Left ventricle myocardium inferior (tissue), 1 donor: ENCODE results near the gene MYO5C. TPM values are rescaled to one million over a fixed set of nuclear protein-coding genes. Genes with fewer than 3 reads are reported as not detected.
"Not testable (repeated sequence)": the region's sequence is repeated elsewhere in the genome, so short reads cannot be mapped to it uniquely, and the experiment has no call there.

Experiments
- DNase-seq: peaks from one replicate; pipeline ENCODE4 v3.0.0-alpha.2; 2020
- H3K27ac ChIP-seq: fragments of 200-600 bp; replicated peaks from 2 replicates; pipeline ENCODE4 v1.8.0; 2021
- H3K27me3 ChIP-seq: fragments of 200-600 bp; 2 replicates; pipeline ENCODE4 v1.8.0; 2021; ENCODE audit warnings: low read depth
- H3K36me3 ChIP-seq: fragments of 200-600 bp; 2 replicates; pipeline ENCODE4 v1.8.0; 2021
- H3K4me1 ChIP-seq: fragments of 200-600 bp; 2 replicates; pipeline ENCODE4 v1.8.0; 2021
- H3K4me3 ChIP-seq: fragments of 200-600 bp; 2 replicates; pipeline ENCODE4 v1.8.0; 2021; ENCODE audit warnings: mild to moderate bottlenecking, moderate library complexity
- H3K9me3 ChIP-seq: fragments of 200-600 bp; replicated peaks from 2 replicates; pipeline ENCODE4 v1.8.0; 2021
- intact Hi-C: fragments of 100-400 bp; cut with micrococcal nuclease; formaldehyde crosslinking; loops from one replicate; pipeline ENCODE4 v1.11.0; 2022
- total RNA-seq: library from RNA; stranded (reverse); fragmentation: NEBNext Ultra II Directional; extraction: Animal tissue kit (Norgen Biotek cat#: 25700); gene quantifications from one replicate; pipeline ENCODE4 v1.2.1, GENCODE V29; 2021
- TF ChIP-seq, protein P1 (sequence below): fragments of 200-600 bp; IDR thresholded peaks from 2 replicates; pipeline ENCODE4 v1.8.0; 2021; ENCODE audit warnings: antibody characterized with exemption, mild to moderate bottlenecking, borderline replicate concordance
- donor health status: DM: no; HTN: yes; CAD: no; lungs with severe emphysema.

MYO5C gene
- total RNA-seq, 1 donor from 2014 or later: 2.9 TPM

DNA sequence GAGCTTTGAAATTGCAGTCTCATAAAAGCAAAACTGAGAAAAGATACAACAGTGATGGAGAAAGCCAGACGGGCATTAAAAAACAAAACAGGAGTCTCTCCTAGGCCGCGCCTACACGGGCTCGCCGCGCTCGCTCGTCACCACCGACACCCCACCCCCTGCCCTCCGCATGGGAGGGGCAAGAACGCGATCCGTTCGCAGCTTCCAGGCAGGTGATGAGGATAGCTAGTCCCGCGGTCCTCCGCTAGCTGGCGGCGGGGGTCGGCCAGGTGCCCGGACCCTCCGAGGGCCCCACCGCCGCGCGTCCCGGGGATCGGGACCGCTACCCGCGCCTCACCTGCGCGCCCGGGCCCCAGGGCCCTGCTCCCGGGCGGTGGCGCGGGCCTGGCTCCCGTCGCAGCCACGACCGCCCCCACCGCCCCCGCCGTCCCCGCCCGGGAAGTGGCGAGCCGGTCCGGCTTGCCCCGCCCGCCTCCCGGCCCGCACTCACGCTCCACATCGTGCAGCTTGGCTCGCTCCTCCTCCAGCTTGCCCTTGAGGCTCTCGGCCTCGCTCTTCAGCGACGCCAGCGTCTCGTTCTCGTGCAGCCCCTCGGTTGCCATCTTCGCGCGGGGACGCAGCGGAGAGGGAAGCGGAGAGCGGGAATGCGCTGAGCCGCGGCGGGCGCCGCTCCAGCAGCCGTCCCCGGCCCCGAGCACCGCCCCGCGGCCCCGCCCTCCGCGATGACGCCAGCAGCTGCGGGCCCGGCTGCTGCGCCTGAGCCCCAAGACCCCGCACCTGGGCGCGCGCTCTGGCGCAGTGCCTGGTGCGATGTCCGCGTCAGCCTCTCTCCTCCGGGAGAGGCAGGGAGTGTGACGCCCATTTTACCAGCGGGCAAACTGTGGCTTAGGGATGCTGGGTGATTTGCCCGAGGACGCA is 116.1 kb downstream of the MYO5C start:
- intact Hi-C loops: no loop called here
- H3K9me3 ChIP-seq: no peaks in the 10 kb centered on the region

DNA sequence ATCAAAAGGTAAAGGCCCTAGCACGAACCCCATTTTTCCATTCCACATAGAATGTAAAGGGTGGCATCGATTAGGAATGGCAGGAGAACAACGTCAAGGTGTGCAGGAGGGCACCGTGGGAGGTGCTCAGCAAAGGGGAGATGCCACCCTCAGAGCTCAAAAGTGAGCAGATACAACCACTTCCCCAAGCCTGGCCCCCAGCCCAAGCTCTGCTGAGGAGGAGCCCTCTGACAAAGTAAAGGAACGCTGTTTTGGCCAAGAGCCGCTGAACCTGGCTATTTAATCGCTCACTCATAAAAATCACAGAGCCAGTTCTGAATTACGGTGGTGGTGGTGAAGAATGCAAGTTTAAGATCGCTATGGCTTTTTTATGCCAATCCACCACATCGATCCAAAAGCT is 116.8 kb downstream of the MYO5C start:
- DNase-seq: no peak
- Histone ChIP-seq H3K27me3 (no peaks in the 10 kb centered on the region), H3K4me3 (peak overlapping the region; percentile 79), H3K9me3 (no peaks in the 10 kb centered on the region), H3K36me3 (no peaks in the 10 kb centered on the region), H3K27ac (peak overlapping the region; percentile 84), H3K4me1 (peaks cover 21% of the 10 kb centered on the region)
- intact Hi-C loops: no loop called here
- TF ChIP-seq, protein P1, sequence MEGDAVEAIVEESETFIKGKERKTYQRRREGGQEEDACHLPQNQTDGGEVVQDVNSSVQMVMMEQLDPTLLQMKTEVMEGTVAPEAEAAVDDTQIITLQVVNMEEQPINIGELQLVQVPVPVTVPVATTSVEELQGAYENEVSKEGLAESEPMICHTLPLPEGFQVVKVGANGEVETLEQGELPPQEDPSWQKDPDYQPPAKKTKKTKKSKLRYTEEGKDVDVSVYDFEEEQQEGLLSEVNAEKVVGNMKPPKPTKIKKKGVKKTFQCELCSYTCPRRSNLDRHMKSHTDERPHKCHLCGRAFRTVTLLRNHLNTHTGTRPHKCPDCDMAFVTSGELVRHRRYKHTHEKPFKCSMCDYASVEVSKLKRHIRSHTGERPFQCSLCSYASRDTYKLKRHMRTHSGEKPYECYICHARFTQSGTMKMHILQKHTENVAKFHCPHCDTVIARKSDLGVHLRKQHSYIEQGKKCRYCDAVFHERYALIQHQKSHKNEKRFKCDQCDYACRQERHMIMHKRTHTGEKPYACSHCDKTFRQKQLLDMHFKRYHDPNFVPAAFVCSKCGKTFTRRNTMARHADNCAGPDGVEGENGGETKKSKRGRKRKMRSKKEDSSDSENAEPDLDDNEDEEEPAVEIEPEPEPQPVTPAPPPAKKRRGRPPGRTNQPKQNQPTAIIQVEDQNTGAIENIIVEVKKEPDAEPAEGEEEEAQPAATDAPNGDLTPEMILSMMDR: no peak

More for the DNA sequence above, 116.1 kb downstream of the MYO5C start:
- Histone ChIP-seq H3K27ac (peak overlapping the region; percentile 84), H3K4me1 (peaks cover 21% of the 10 kb centered on the region), H3K36me3 (no peaks in the 10 kb centered on the region), H3K4me3 (peak overlapping the region; percentile 79), H3K27me3 (no peaks in the 10 kb centered on the region)
- TF ChIP-seq, protein P1: no peak
- DNase-seq: peak; percentile 81

DNA sequence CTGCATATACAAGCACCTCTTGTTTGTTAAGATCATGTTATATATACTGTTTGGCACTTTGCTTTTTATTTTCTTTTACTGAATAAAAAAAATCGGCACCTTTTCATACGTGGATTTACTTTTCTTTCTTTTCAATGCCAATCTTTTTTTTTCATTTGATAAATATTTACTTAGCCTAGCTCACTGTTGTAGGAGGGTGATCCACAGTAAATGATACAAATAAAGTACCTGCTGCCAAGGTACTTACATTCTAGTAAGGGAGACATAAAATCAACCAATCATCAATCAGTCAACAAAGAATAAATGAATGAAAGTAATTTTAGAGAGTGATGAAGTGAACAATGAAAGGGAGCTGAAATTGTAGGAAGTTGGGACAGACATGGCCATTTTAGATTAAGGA is 122.7 kb downstream of the MYO5C start:
- DNase-seq: no peak
- no peaks in the 10 kb centered on the region for H3K36me3 ChIP-seq

DNA sequence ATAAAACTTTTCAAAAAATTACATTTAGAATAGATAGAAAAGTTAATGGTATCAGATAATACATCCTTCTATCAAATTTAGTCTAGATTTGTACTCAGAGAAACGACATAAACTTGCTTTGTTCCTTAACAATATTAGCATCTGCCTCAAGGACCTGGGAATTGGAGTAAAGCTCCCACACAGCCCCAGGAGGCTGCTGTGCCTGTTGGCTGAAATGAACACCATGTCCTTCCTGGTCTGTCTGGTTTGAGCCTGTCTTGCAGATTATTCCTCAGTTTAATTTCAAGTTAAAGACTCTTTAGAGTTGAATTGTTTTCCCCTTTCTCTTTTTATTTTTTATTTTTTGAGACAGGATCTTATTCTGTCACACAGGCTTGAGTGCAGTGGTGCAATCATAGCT is 123.8 kb downstream of the MYO5C start:
- no peak overlapping the region for H3K4me3 ChIP-seq
- no peaks in the 10 kb centered on the region for H3K36me3 ChIP-seq
- H3K27me3 ChIP-seq: no peaks in the 10 kb centered on the region
- no peak overlapping the region for H3K27ac ChIP-seq
- H3K4me1 ChIP-seq: no peaks in the 10 kb centered on the region
- TF ChIP-seq, protein P1: no peak
- DNase-seq: no peak
- H3K9me3 ChIP-seq: no peaks in the 10 kb centered on the region
- intact Hi-C loops: no loop called here

More for the DNA sequence above, 122.7 kb downstream of the MYO5C start:
- H3K27me3 ChIP-seq: no peaks in the 10 kb centered on the region
- no peaks in the 10 kb centered on the region for H3K9me3 ChIP-seq
- H3K4me1 ChIP-seq: no peaks in the 10 kb centered on the region
- no peak overlapping the region for H3K27ac ChIP-seq
- TF ChIP-seq, protein P1: no peak
- no peak overlapping the region for H3K4me3 ChIP-seq
- intact Hi-C loops: no loop called here

DNA sequence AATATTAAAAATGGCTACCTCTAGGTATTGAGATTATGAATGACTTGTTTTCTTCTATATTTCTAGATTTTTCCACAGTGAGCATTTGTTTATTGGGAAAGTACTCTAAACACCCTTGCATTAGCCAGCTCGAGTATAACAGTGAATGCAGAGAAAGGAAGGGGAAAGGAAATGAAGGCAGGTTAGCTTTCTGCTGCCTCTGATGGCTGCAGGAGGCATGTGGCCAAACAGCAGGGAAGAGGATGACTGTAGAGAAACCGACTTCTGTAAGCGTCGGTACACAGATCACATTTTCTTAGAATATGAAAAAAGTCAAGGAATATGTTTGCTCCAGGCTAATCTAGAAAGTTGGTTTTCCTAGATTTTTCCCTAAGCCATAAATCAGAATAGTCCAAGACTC is 124.2 kb downstream of the MYO5C start:
- TF ChIP-seq, protein P1: no peak
- no peak for DNase-seq
- Histone ChIP-seq H3K27ac (no peak overlapping the region), H3K27me3 (no peaks in the 10 kb centered on the region), H3K4me3 (no peak overlapping the region), H3K9me3 (no peaks in the 10 kb centered on the region), H3K36me3 (no peaks in the 10 kb centered on the region), H3K4me1 (no peaks in the 10 kb centered on the region)
- intact Hi-C loops: no loop called here

DNA sequence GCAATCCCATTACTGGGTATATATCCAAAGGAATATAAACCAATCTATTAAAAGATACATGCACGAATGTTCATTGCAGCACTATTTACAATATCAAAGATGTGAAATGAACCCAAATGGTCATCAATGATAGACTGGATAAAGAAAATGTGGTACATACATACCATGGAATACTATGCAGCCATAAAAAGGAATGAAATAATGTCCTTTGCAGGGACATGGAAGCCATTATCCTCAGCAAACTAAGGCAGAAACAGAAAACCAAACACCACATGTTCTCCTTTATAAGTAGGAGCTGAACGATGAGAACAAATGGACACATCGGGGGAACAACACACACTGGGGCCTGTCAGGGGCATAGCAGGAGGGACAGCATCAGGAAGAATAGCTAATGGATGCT is 125.4 kb downstream of the MYO5C start:
- H3K4me1 ChIP-seq, H3K27me3 ChIP-seq, intact Hi-C loops, H3K9me3 ChIP-seq, H3K36me3 ChIP-seq, H3K4me3 ChIP-seq, DNase-seq, H3K27ac ChIP-seq: not testable (repeated sequence)

DNA sequence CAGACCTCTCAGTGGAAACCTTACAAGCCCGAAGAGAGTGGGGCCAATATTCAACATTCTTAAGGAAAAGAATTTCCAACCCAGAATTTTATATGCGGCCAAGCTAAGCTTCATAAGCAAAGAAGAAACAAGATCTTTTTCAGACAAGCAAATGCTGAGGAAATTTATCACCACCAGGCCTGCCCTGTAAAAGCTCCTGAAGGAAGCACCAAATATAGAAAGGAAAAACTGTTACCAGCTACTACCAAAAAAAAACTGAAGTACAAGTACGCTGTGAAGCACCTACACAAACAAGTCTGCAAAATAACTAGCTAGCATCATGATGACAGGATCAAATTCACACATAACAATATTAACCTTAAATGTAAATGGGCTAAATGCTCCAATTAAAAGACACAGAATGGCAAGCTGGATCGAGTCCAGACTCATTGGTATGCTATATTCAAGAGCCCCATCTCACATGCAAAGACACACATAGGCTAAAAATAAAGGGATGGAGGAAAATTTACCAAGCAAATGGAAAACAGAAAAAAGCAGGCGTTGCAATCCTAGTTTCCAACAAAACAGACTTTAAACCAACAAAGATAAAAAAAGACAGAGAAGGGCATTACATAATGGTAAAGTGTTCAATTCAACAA is 130.0 kb downstream of the MYO5C start:
- H3K4me1 ChIP-seq, H3K36me3 ChIP-seq, H3K27me3 ChIP-seq, H3K27ac ChIP-seq, H3K4me3 ChIP-seq, H3K9me3 ChIP-seq, intact Hi-C loops, DNase-seq: not testable (repeated sequence)
